Neural cell (in vitro differentiated cells): Measurements from ENCODE around the gene TMEM266.

Experiments used
- CTCF ChIP-seq: fragments of 450-650 bp; IDR thresholded peaks from 2 replicates; pipeline ENCODE4 v1.5.1; 2014; ENCODE audit warnings: antibody characterized with exemption, mild to moderate bottlenecking, moderate library complexity; ENCODE audit not compliant: poor library complexity, severe bottlenecking
- EP300 ChIP-seq: fragments of 450-650 bp; conservative IDR thresholded peaks from 2 replicates; pipeline ENCODE4 v1.6.1; 2014; ENCODE audit warnings: antibody characterized with exemption, mild to moderate bottlenecking, moderate library complexity; ENCODE audit not compliant: poor library complexity, severe bottlenecking
- EZH2 ChIP-seq: fragments of 200-600, 300-800 bp; shearing (Covaris generic), sonication (generic); IDR thresholded peaks from 2 replicates; pipeline ENCODE4 v1.6.1; 2014; ENCODE audit warnings: antibody characterized with exemption, low read length, borderline replicate concordance, mild to moderate bottlenecking; ENCODE audit not compliant: insufficient read depth, poor library complexity, severe bottlenecking
- MXI1 ChIP-seq: fragments of 450-650 bp; conservative IDR thresholded peaks from 2 replicates; pipeline ENCODE4 v1.6.1; 2014; ENCODE audit warnings: antibody characterized with exemption, mild to moderate bottlenecking; ENCODE audit not compliant: poor library complexity, severe bottlenecking
- POLR2AphosphoS5 ChIP-seq: IDR thresholded peaks from 2 replicates; pipeline ENCODE4 v1.6.1; 2012
- RAD21 ChIP-seq: fragments of 450-650 bp; conservative IDR thresholded peaks from 2 replicates; pipeline ENCODE4 v1.6.1; 2014; ENCODE audit warnings: antibody characterized with exemption, mild to moderate bottlenecking, moderate library complexity

GRCh38 chr15:76195506-76196268 is 135.9 kb downstream of the TMEM266 start:
- no peak for TF ChIP-seq EZH2
- no peak for TF ChIP-seq CTCF
- TF ChIP-seq EP300 = no peak
- no peak for TF ChIP-seq POLR2AphosphoS5
- no peak for TF ChIP-seq MXI1
- no peak for TF ChIP-seq RAD21
